Lung (tissue), 12 donors: ENCODE measurements around the gene CDK16. TPM values are rescaled to one million over a fixed set of nuclear protein-coding genes. Genes with fewer than 3 reads are reported as not detected.

Experiments
- ATAC-seq: fragments of 200-7000 bp; cut with Tn5 transposase; one replicate; pipeline ENCODE4 v1.9.1; 2020; ENCODE audit warnings: moderate number of reproducible peaks; ENCODE audit not compliant: insufficient read depth, low FRiP score
- DNase-seq, 3 donors: peaks; one replicate each; pipeline ENCODE4 v3.0.0-alpha.2; 2013 to 2017
- H3K27ac ChIP-seq, 2 donors: one replicate each; pipeline ENCODE4 v1.5.1; 2013; ENCODE audit warnings: mild to moderate bottlenecking in 2 of 2, moderate library complexity in 2 of 2, control low read depth in 1 of 2, inconsistent platforms in 1 of 2, low read depth in 1 of 2, low read length in 1 of 2
- H3K27me3 ChIP-seq, 3 donors: one replicate each; pipeline ENCODE4 v1.5.1; 2013; ENCODE audit warnings: low read length in 2 of 3; ENCODE audit not compliant: control insufficient read depth in 3 of 3, insufficient read depth in 3 of 3
- H3K36me3 ChIP-seq, 4 donors: one replicate each; pipeline ENCODE4 v1.5.1; 2013; ENCODE audit warnings: low read length in 4 of 4, mild to moderate bottlenecking in 1 of 4, moderate library complexity in 1 of 4; ENCODE audit not compliant: control insufficient read depth in 4 of 4, insufficient read depth in 4 of 4
- H3K4me1 ChIP-seq, 5 donors: one replicate each; pipeline ENCODE4 v1.5.1; 2013; ENCODE audit warnings: low read length in 5 of 5, mild to moderate bottlenecking in 2 of 5, moderate library complexity in 1 of 5; ENCODE audit not compliant: control insufficient read depth in 5 of 5, insufficient read depth in 5 of 5
- H3K4me3 ChIP-seq: one replicate; pipeline ENCODE4 v1.5.1; 2013; ENCODE audit warnings: mild to moderate bottlenecking, control low read depth, moderate library complexity
- H3K9ac ChIP-seq, 2 donors: one replicate each; pipeline ENCODE4 v1.5.1; 2013; ENCODE audit warnings: low read length in 2 of 2, control low read depth in 1 of 2; ENCODE audit not compliant: insufficient read depth in 1 of 2
- H3K9me3 ChIP-seq, 4 donors: one replicate each; pipeline ENCODE4 v1.5.1; 2013; ENCODE audit warnings: low read length in 3 of 4, mild to moderate bottlenecking in 1 of 4, moderate library complexity in 1 of 4; ENCODE audit not compliant: control insufficient read depth in 4 of 4, insufficient read depth in 3 of 4
- CTCF ChIP-seq: IDR thresholded peaks from 2 replicates; pipeline ENCODE4 v1.5.1; 2012; ENCODE audit warnings: mild to moderate bottlenecking; ENCODE audit errors: control extremely low read depth, extremely low read depth
- WGBS, 2 donors: extraction: QIAGEN DNeasy Blood & Tissue Kit; methylation state at CpG; one replicate each; pipeline ENCODE4 v1.1.7; 2013; 5-methylcytosine and 5-hydroxymethylcytosine counted together
- polyA plus RNA-seq, 2 donors: library from polyadenylated mRNA; stranded (reverse); fragments of 200-250 nt; gene quantifications; one replicate each; pipeline ENCODE4 v1.2.1, GENCODE V29; 2013
- total RNA-seq, 2 donors: library from RNA; depleted of rRNA in 1 of 2; stranded (reverse); fragments of >200 nt in 1 of 2; gene quantifications; one replicate each; pipeline ENCODE4 v1.2.1, GENCODE V29; 2014 to 2021
- donor health status: control.
- donor health status: control.
- donor health status: Bipolar disorder and iron deficiency.
- donor health status: healthy.
- donor health status: DM: yes; HTN: yes; CAD: no.

Gene CDK16
- total and polyA plus RNA-seq, 4 donors, result 50.1 to 93.5 (median 60.5) TPM

DNA sequence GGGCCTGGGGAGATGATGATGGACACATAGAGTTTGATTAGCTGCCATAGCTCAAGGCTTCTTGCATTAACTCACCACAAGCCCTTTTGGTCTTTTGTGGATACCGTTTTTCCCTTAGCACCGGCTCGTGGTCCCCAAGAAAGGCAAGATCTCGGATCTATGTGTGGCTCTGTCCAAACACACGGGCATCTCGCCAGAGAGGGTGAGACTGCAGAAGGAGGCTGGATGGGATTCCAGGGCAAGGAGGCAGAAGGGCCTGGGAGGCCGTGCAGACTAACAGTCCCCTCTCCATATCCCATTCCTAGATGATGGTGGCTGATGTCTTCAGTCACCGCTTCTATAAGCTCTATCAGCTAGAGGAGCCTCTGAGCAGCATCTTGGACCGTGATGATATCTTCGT, 23.8 kb downstream of the CDK16 start:
- H3K9ac ChIP-seq, result no peak overlapping the region
- H3K36me3 ChIP-seq, result peaks cover 5 to 47% (median 27%) of the 10 kb centered on the region in 4 donors
- TF ChIP-seq CTCF, result no peak
- H3K27me3 ChIP-seq, result peaks cover 0 to 43% (median 17%) of the 10 kb centered on the region in 3 donors
- no peak overlapping the region for H3K4me3 ChIP-seq
- DNase-seq (no peak), ATAC-seq (no peak)
- 87 to 88% methylated on average over 10 of the region's 10 CpGs for WGBS, 2 donors
- no peaks in the 10 kb centered on the region for H3K4me1 ChIP-seq
- peaks cover 0 to 2% (median 0%) of the 10 kb centered on the region in 4 donors for H3K9me3 ChIP-seq
- H3K27ac ChIP-seq, result no peak overlapping the region

GRCh38 chrX:47243351-47243750, 24.9 kb downstream of the CDK16 start:
- H3K27me3 ChIP-seq, result peaks cover 0 to 38% (median 20%) of the 10 kb centered on the region in 3 donors
- no peak for ATAC-seq
- TF ChIP-seq CTCF, result no peak
- peaks cover 6 to 47% (median 27%) of the 10 kb centered on the region in 4 donors for H3K36me3 ChIP-seq
- 94 to 99% methylated on average over 13 to 14 of the region's 14 CpGs for WGBS, 2 donors
- H3K9me3 ChIP-seq, result peaks cover 0 to 2% (median 0%) of the 10 kb centered on the region in 4 donors
- DNase-seq, result no peak
- H3K4me1 ChIP-seq, result no peaks in the 10 kb centered on the region
- no peak overlapping the region for H3K4me3 ChIP-seq
- H3K27ac ChIP-seq, result no peak overlapping the region
- no peak overlapping the region for H3K9ac ChIP-seq

DNA sequence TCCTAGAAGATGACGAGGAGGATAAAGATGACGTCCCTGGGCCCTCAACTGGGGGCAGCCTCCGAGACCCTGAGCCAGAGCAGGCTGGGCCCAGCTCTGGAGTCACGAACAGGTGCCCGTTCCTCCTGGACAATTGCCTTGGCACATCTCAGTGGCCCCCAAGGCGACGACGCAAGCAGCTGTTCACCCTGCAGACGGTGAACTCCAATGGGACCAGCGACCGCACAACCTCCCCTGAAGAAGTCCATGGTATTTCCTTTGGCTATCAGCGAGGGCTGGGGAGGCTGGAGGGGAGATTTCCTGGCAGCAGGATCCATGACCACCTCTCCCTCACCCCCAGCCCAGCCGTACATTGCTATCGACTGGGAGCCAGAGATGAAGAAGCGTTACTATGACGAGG, 26.2 kb downstream of the CDK16 start:
- no peak for ATAC-seq
- 87 to 98% methylated on average over 13 to 16 of the region's 16 CpGs for WGBS, 2 donors
- Histone ChIP-seq H3K27ac (no peak overlapping the region), H3K4me3 (no peak overlapping the region), H3K36me3 (peaks cover 4 to 43% (median 27%) of the 10 kb centered on the region in 4 donors), H3K9ac (no peak overlapping the region), H3K9me3 (peaks cover 0 to 2% (median 0%) of the 10 kb centered on the region in 4 donors), H3K27me3 (peaks cover 0 to 34% (median 13%) of the 10 kb centered on the region in 3 donors), H3K4me1 (no peaks in the 10 kb centered on the region)
- DNase-seq, result no peak
- no peak for TF ChIP-seq CTCF

DNA sequence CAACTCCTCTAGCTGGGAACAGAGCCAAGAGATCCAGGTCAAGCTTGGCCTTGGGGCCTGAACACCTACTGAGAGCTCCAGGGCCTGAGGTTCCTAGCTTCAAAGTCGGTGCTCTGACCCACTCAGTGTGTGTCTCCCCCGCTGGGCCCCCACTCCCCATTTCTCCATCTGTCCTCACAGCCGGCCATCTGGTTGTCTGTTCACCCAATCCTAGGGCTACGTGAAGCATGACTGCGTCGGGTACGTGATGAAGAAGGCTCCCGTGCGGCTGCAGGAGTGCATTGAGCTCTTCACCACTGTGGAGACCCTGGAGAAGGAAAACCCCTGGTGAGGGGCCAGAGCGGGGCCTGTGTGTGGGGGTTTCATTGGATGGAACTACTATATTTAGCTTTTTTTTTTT, 26.7 kb downstream of the CDK16 start:
- no peaks in the 10 kb centered on the region for H3K4me1 ChIP-seq
- H3K36me3 ChIP-seq, result peaks cover 2 to 41% (median 26%) of the 10 kb centered on the region in 4 donors
- no peak overlapping the region for H3K4me3 ChIP-seq
- DNase-seq (no peak), ATAC-seq (no peak)
- WGBS, 2 donors, result 92 to 95% methylated on average over 10 of the region's 10 CpGs
- peaks cover 0 to 2% (median 0%) of the 10 kb centered on the region in 4 donors for H3K9me3 ChIP-seq
- no peak for TF ChIP-seq CTCF
- H3K27ac ChIP-seq, result no peak overlapping the region
- H3K27me3 ChIP-seq, result peaks cover 0 to 33% (median 14%) of the 10 kb centered on the region in 3 donors
- H3K9ac ChIP-seq, result no peak overlapping the region
